Spleen (tissue), 7 donors: ENCODE measurements around the gene USP2.

Experiments
- POLR2AphosphoS5 ChIP-seq, 3 donors: sonication (generic); formaldehyde crosslinking; IDR thresholded peaks; one replicate each; pipeline ENCODE4 v1.5.1; 2017; ENCODE audit warnings: antibody characterized with exemption in 3 of 3
- TF ChIP-seq, protein P1 (sequence below), 11 experiments: fragments of 200-600 bp in 7 of 11; fragments of 450-650 bp in 4 of 11; sonication (generic) in 4 of 11; IDR thresholded peaks in 8 of 11; conservative IDR thresholded peaks in 3 of 11; 1 replicate in 7 of 11; 2 replicates in 4 of 11; pipeline versions ENCODE4 v1.4.0 to v1.8.0; 2016 to 2021; ENCODE audit warnings: antibody characterized with exemption in 11 of 11, inconsistent platforms in 4 of 11, mild to moderate bottlenecking in 1 of 11
- donor health status: DM: no; HTN: no; CAD: no; lungs with moderate emphysema.
- donor health status: DM: no; HTN: no; CAD: no.
- donor health status: DM: no; HTN: no; CAD: no.

DNA sequence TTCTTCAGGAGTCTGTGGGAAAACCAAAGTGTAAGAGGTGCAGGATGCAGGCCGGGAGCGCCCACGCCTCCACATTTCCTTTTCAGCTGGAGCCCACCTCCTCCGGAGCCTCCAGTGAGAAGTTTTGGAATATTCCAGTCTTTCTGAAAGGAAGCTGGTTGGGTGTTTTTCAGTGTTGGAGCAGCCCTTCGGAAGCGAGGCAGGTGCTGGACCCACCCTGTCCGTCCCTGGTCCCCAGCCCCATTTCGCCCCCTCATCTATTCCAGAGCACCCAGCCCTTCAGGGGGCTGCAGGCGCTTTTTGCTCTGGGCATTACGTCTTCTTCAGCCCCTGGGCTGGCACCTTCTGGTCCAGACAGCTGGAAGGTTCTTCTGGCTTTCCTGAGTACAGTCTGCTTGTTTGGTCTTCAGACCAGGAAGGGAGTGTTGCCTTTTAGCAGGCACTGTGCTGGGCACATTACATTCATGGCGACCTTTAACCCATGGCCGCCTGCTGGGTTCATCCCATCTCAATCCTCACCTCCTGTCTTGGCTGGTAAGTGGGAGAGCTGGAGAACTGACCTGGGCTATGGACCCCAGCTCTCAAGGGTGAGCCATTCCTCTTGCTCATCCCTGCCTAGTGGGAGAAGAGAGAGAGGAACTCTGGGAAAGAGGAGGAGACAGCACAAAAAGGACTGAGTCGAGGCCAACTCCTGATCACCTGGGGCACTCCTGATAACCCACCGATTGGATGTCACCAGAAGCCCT, 42.2 kb upstream of the USP2 start:
- TF ChIP-seq, protein P1, sequence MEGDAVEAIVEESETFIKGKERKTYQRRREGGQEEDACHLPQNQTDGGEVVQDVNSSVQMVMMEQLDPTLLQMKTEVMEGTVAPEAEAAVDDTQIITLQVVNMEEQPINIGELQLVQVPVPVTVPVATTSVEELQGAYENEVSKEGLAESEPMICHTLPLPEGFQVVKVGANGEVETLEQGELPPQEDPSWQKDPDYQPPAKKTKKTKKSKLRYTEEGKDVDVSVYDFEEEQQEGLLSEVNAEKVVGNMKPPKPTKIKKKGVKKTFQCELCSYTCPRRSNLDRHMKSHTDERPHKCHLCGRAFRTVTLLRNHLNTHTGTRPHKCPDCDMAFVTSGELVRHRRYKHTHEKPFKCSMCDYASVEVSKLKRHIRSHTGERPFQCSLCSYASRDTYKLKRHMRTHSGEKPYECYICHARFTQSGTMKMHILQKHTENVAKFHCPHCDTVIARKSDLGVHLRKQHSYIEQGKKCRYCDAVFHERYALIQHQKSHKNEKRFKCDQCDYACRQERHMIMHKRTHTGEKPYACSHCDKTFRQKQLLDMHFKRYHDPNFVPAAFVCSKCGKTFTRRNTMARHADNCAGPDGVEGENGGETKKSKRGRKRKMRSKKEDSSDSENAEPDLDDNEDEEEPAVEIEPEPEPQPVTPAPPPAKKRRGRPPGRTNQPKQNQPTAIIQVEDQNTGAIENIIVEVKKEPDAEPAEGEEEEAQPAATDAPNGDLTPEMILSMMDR (IDR thresholded peaks at IDR 0.05 in 8 of 11, conservative IDR thresholded peaks at IDR 0.05 in 3 of 11): no peak
- TF ChIP-seq POLR2AphosphoS5 (IDR thresholded peaks at IDR 0.05): no peak
